HL-60 (cell line): ENCODE results near the gene TEX52.

Source experiments
- GABPA ChIP-seq: IDR thresholded peaks from 2 replicates; pipeline ENCODE4 v1.6.1; 2012; ENCODE audit warnings: low read depth
- POLR2AphosphoS5 ChIP-seq: IDR thresholded peaks from 2 replicates; pipeline ENCODE4 v1.6.1; 2012; ENCODE audit warnings: low read depth
- SPI1 ChIP-seq: IDR thresholded peaks from 2 replicates; pipeline ENCODE4 v1.6.1; 2012; ENCODE audit warnings: low read depth, mild to moderate bottlenecking, borderline replicate concordance
- TF ChIP-seq, protein P1 (sequence below): IDR thresholded peaks from one replicate; pipeline ENCODE4 v1.5.1; 2011; ENCODE audit warnings: low read length, control low read depth, inconsistent platforms; ENCODE audit not compliant: insufficient read depth
- TF ChIP-seq, protein P2 (sequence below): IDR thresholded peaks from 2 replicates; pipeline ENCODE4 v1.6.1; 2012; ENCODE audit warnings: low read depth; ENCODE audit not compliant: insufficient replicate concordance

DNA sequence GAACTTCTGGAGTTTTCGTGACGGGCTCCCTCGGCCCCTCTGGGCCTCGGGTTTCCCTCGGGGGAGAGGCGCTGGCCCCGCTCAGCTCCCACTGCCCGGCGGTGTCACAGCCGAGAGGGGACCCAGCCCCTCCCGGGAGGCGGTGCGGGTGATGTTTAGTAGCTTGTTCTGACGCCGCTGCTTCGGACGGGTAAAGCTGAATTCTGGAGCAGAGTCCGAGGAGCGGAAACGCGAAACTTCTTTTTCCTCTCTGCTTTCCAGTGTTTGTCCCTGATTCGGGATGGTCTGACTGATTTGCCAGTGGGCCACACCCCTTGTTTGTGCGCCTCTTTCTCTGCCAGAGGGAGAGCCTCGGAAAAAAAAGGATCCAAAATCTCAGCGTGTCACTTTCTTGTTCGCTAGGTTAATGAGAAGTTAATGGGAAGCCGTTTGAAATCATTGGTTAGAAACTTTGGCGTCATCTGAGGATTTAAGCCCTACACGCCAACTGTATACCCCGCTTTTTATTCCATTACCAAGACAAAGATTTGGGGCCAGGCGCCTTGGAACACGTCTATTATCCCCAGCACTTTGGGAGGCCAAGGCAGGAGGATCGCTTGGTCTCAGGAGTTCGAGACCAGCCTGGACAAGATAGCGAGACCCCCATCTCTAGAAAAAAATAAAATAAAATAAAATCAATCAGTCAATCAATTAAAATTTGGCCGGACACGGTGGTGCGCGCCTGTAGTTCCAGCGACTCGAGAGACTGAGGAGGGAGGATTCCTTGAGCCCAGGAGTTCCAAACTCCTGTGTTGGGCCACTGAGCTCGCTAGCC lies 34.6 kb upstream of the TEX52 start:
- TF ChIP-seq, protein P1, sequence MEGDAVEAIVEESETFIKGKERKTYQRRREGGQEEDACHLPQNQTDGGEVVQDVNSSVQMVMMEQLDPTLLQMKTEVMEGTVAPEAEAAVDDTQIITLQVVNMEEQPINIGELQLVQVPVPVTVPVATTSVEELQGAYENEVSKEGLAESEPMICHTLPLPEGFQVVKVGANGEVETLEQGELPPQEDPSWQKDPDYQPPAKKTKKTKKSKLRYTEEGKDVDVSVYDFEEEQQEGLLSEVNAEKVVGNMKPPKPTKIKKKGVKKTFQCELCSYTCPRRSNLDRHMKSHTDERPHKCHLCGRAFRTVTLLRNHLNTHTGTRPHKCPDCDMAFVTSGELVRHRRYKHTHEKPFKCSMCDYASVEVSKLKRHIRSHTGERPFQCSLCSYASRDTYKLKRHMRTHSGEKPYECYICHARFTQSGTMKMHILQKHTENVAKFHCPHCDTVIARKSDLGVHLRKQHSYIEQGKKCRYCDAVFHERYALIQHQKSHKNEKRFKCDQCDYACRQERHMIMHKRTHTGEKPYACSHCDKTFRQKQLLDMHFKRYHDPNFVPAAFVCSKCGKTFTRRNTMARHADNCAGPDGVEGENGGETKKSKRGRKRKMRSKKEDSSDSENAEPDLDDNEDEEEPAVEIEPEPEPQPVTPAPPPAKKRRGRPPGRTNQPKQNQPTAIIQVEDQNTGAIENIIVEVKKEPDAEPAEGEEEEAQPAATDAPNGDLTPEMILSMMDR: no peak
- TF ChIP-seq POLR2AphosphoS5 (no peak), GABPA (no peak), SPI1 (no peak)
- TF ChIP-seq, protein P2, sequence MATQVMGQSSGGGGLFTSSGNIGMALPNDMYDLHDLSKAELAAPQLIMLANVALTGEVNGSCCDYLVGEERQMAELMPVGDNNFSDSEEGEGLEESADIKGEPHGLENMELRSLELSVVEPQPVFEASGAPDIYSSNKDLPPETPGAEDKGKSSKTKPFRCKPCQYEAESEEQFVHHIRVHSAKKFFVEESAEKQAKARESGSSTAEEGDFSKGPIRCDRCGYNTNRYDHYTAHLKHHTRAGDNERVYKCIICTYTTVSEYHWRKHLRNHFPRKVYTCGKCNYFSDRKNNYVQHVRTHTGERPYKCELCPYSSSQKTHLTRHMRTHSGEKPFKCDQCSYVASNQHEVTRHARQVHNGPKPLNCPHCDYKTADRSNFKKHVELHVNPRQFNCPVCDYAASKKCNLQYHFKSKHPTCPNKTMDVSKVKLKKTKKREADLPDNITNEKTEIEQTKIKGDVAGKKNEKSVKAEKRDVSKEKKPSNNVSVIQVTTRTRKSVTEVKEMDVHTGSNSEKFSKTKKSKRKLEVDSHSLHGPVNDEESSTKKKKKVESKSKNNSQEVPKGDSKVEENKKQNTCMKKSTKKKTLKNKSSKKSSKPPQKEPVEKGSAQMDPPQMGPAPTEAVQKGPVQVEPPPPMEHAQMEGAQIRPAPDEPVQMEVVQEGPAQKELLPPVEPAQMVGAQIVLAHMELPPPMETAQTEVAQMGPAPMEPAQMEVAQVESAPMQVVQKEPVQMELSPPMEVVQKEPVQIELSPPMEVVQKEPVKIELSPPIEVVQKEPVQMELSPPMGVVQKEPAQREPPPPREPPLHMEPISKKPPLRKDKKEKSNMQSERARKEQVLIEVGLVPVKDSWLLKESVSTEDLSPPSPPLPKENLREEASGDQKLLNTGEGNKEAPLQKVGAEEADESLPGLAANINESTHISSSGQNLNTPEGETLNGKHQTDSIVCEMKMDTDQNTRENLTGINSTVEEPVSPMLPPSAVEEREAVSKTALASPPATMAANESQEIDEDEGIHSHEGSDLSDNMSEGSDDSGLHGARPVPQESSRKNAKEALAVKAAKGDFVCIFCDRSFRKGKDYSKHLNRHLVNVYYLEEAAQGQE: no peak
